Measurements from ENCODE around the gene BFAR. TPM values are rescaled to one million over a fixed set of nuclear protein-coding genes. Genes with fewer than 3 reads are reported as not detected.

BFAR gene
- total RNA-seq, 4 donors from 2014 or later: 66.5 to 81.4 (median 71.7) TPM

GRCh38 chr16:14608111-14608566 lies 24.6 kb upstream of the BFAR start:
- TF ChIP-seq, protein P1, sequence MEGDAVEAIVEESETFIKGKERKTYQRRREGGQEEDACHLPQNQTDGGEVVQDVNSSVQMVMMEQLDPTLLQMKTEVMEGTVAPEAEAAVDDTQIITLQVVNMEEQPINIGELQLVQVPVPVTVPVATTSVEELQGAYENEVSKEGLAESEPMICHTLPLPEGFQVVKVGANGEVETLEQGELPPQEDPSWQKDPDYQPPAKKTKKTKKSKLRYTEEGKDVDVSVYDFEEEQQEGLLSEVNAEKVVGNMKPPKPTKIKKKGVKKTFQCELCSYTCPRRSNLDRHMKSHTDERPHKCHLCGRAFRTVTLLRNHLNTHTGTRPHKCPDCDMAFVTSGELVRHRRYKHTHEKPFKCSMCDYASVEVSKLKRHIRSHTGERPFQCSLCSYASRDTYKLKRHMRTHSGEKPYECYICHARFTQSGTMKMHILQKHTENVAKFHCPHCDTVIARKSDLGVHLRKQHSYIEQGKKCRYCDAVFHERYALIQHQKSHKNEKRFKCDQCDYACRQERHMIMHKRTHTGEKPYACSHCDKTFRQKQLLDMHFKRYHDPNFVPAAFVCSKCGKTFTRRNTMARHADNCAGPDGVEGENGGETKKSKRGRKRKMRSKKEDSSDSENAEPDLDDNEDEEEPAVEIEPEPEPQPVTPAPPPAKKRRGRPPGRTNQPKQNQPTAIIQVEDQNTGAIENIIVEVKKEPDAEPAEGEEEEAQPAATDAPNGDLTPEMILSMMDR (IDR thresholded peaks at IDR 0.05; ENCODE audit: low read depth): no peak

DNA sequence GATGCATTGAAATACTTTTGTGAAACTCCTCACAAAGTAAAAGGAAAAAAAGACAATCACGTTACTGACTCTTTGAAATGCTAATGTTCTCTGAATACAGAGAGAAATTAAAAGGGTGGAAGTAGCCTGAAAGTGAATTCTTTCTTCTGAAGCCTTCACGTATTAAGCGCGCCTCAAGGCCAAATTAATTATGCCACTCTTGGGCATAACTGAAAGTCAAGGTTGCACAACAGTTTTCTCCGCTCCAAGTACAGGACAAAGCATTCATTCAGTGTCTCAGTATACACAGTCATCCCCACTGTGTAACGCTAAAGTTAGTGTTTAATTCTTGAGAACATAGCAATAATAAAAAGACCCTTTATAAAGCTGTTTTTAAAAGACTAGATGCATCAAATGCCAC lies 24.1 kb upstream of the BFAR start:
- TF ChIP-seq, protein P1 (IDR thresholded peaks at IDR 0.05; ENCODE audit: low read depth): no peak

GRCh38 chr16:14609716-14610115 lies 23.0 kb upstream of the BFAR start:
- TF ChIP-seq, protein P1 (IDR thresholded peaks at IDR 0.05; ENCODE audit: low read depth): no peak

DNA sequence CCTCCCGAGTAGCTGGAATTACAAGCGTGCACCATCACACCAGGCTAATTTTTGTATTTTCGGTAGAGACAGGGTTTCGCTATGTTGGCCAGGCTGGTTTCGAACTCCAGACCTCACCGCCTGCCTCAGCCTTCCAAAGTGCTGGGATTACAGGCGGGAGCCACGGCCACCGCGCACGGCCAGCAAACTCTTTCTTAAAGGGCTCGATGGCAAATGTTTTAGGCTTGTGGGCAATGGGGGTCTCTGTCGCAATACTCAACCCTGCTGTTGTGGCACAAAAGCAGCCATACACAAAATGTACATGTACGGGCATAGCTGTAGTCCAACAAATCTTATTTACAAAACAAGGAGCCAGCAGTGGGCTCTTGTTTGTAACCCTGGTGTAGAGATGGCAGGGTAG lies 21.1 kb upstream of the BFAR start:
- TF ChIP-seq, protein P1 (IDR thresholded peaks at IDR 0.05; ENCODE audit: low read depth): no peak

GRCh38 chr16:14613991-14614390 lies 18.8 kb upstream of the BFAR start:
- TF ChIP-seq, protein P1 (IDR thresholded peaks at IDR 0.05; ENCODE audit: low read depth): no peak

DNA sequence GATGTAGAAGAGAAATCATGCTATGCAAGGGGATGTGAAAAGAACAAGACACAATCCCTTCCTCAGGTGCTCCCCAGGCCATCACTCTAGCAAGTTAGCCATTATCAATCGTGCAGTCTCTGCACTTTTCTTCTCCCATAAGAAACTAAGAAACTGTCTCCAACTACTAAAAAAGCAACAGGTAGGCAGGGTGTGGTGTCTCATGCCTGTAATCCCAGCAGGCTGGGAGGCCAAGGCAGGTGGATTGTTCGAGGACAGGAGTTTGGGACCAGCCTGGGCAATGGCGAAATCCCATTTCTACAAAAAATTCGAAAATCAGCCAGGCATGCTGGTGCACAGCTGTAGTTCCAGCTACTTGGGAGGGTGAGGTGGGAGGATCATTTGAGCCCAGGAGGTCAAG lies 16.5 kb upstream of the BFAR start:
- TF ChIP-seq, protein P1 (IDR thresholded peaks at IDR 0.05; ENCODE audit: low read depth): no peak

GRCh38 chr16:14618566-14618965 lies 14.2 kb upstream of the BFAR start:
- TF ChIP-seq, protein P1 (IDR thresholded peaks at IDR 0.05; ENCODE audit: low read depth): no peak
